A549 (cell line): ENCODE data around the gene SORCS3.

Source experiments
- CBX2 ChIP-seq: fragments of 200-600 bp; sonication (generic); IDR thresholded peaks from 2 replicates; pipeline ENCODE4 v1.6.1; 2016; ENCODE audit warnings: low read depth, mild to moderate bottlenecking, borderline replicate concordance
- CEBPB ChIP-seq, 2 experiments: fragments of >200 bp in 1 of 2; sonication (Bioruptor Twin) in 1 of 2; formaldehyde crosslinking in 1 of 2; IDR thresholded peaks; 2 replicates each; pipeline ENCODE4 v1.6.1; 2012 to 2016
- CTCF ChIP-seq: fragments of >200 bp; sonication (Bioruptor Twin); formaldehyde crosslinking; IDR thresholded peaks from 3 replicates; pipeline ENCODE4 v1.5.1; 2016
- GATA3 ChIP-seq: IDR thresholded peaks from 2 replicates; pipeline ENCODE4 v1.6.1; 2012; ENCODE audit warnings: borderline replicate concordance
- HDAC2 ChIP-seq: fragments of 200-600 bp; sonication (generic); IDR thresholded peaks from 2 replicates; pipeline ENCODE4 v1.6.1; 2016
- REST ChIP-seq: fragments of 200-600 bp; sonication (generic); IDR thresholded peaks from 2 replicates; pipeline ENCODE4 v1.6.1; 2016; ENCODE audit warnings: antibody characterized with exemption, mild to moderate bottlenecking, moderate library complexity
- SMC3 ChIP-seq: fragments of >200 bp; sonication (Bioruptor Twin); formaldehyde crosslinking; IDR thresholded peaks from 3 replicates; pipeline ENCODE4 v1.6.1; 2018; ENCODE audit warnings: inconsistent platforms

GRCh38 chr10:104639590-104640338 lies 1.3 kb upstream of the SORCS3 start:
- TF ChIP-seq CTCF: no peak
- no peak for TF ChIP-seq HDAC2
- TF ChIP-seq SMC3: no peak
- TF ChIP-seq CBX2: no peak
- no peak for TF ChIP-seq REST
- no peak for TF ChIP-seq CEBPB (IDR thresholded peaks at IDR 0.05)
- TF ChIP-seq GATA3: no peak
